Measurements from ENCODE around the gene RAET1E.
A peak's percentile ranks its signal among the peaks of the same experiment; 100 is the strongest.
"Not testable (repeated sequence)": the region's sequence is repeated elsewhere in the genome, so short reads cannot be mapped to it uniquely, and the experiment has no call there.

The RAET1E gene, protein sequence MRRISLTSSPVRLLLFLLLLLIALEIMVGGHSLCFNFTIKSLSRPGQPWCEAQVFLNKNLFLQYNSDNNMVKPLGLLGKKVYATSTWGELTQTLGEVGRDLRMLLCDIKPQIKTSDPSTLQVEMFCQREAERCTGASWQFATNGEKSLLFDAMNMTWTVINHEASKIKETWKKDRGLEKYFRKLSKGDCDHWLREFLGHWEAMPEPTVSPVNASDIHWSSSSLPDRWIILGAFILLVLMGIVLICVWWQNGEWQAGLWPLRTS

DNA sequence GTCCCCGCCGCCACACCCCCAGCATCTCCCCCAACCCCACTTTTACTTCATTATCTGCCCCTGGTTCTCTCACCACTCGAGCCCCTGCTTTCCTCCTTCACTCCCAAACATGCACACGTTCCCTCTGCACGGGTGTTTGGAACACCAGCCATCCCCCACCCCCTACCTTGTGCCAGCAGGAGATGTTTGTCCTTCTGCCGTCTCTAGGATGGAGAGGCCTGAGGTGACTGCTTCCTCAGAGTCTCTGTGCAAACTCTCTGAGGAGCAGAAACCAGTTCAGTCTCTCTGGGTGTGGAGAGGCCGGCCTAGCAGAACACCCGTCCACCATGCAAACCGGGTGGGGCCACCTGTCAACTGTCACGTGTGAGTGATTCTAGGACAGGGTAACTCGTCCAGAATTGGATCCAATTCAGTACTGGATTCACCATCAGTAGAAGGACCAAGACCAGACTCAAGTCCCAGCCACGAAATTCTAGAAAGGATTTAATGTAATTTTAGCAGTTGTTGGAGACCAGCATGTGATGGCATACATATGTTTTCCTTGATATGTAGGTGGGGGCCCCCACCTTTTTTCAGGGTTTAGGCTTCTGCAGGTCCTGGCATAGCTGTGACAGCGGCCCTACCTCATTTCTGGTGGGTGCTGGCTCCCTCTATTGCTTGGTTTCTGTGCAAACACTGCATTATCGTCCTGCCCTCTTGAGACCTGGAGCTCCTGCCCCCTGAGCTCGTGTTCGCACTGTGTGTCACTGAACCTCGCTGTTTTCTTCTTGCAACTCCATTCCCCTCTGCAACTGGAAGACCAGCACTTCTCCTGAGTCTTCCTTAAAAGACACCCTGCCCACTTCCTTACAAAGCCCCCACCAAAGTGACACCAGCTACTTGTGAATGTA is at the start of gene RAET1E:
TSS of gene RAET1E (minus strand) at position 259 of the 890 bp plus-strand sequence. CDS start 7,212 bp downstream, outside the sequence.
- intact Hi-C loops (cut with DNase I) = no loop called here
- DNase-seq = peak in 1 of 10 donors; percentile 54

DNA sequence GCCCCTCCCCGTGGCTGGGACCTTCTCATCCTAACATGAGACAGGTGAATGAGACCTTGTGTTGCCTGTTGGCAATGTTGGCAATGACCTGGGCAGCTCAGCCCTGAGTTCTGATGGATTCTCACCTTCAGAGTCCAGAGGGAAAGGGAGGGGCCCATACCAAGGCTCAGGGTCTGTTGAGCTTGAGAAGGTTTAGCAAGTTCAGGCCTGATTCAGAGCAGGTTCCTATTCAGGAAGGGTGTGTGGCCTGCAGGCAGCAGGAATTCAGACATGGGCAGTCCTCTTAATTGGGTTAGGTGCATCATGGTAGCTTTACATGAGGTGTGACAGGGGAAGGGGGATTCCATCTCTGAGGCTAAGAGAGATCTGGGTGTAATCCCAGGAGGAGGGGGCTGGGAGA is 49.6 kb upstream of the RAET1E start:
- DNase-seq; intact Hi-C loops (cut with DNase I): not testable (repeated sequence)

DNA sequence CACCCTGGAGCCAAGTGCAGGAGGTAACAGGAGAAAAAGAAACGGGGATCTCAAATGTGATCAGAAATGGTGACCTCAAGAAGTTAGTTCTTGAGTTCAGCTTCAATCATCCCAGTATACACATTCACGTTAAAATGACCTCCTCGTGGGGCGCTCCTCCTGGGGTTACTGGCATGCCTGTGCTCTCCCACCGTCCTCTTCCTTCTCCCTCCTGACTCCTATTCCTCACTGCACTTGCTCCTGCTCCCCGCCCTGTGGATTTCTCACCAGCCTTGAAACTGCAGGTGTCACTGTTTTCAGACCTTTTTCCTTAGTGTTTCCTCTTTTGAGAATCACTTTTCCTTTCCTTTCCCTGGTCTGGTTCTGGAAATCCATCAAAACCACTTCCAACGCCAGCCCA is 48.7 kb upstream of the RAET1E start:
- DNase-seq; intact Hi-C loops (cut with DNase I): not testable (repeated sequence)

DNA sequence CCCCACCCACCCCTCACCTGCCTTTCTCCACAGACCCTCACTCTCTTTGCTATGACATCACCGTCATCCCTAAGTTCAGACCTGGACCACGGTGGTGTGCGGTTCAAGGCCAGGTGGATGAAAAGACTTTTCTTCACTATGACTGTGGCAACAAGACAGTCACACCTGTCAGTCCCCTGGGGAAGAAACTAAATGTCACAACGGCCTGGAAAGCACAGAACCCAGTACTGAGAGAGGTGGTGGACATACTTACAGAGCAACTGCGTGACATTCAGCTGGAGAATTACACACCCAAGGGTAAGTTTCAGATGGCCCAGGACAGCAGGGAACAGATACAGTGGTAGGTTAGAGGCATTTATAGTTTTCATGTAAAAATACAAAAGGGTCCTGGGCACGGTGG is 47.4 kb upstream of the RAET1E start:
- DNase-seq; intact Hi-C loops (cut with DNase I): not testable (repeated sequence)

DNA sequence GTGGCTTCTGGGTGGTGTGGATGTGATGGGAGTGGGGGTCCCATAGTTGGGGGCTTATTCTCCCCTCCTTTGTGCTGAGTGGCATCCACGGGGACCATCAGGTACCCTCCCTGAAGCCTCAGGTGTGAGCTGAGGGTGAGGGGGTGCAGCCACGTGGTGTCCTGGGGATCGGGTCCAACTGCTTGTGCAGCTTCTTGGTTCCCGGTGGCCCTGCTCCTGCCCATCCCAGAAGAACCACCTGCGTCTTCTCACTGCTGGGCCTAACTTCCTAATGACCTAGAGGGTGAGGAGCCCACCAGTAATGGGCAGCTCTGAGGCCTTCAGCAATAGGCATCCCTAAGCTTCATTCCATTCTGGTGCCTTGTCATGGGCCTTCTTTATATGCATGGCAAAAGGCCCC is 45.4 kb upstream of the RAET1E start:
- intact Hi-C loops (cut with DNase I); DNase-seq: not testable (repeated sequence)

DNA sequence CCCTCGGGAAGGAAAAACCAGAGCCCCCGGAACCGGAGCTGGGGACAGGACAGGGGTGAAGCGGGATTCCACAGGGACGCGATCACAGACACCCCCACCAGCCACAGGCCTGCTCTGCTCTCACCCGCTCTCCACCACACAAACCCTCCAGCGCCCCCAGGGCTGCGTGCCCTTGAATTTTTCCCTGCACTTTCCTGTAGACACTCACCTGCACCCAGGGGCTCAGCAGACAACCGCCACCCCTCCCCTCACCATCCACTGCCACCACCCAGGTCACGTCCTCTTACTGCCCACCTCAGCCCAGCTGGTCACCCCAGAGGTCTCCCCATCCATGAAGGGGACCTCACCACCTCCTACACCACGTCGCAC is 44.5 kb upstream of the RAET1E start:
- peak in 1 of 10 donors; percentile 85 for DNase-seq
- intact Hi-C loops (cut with DNase I) = no loop called here

DNA sequence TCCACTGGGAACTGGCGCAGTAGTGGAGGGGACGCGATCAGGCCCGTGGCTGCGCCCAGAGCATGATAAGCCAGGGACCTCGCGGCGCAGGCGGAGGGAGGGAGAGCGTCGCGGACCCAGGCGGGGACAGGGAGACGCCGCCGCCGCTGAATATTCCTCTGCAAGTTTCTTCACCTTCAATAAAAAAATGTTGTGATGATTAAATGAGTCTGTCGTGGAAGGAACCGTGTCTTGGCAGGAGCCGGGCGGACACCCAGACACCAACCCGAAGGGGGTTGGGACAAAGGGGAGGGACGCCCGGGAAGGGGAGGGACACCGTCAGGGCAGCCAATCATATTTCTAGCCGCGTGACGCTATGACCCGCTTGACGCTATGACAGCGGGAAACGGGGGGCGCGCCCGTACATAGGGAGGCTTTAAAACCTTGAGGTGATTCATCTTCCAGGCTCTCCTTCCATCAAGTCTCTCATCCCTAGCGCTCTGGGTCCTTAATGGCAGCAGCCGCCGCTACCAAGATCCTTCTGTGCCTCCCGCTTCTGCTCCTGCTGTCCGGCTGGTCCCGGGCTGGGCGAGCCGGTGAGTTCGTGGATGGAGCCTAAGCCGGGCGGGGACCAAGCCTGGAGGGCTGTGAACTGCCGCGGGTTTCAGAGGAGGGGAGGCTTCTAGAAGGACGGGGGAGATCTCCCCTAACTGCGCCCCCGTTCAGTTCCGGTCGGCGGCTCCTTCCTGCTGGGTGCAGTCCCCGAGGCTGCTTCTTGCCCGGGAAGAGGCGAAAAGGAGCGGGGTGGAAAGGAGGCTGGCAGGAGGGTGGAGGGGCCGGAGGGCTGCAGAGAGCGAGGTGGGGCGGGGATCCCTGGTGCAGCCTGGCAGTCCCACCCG is 43.9 kb upstream of the RAET1E start, which contains the start of gene ULBP2:
TSS of gene ULBP2 (plus strand) at position 432 of the 878 bp plus-strand sequence. CDS start at position 491, 59 bp downstream.
- peak; percentile 65 to 97 (median 82) for DNase-seq
- intact Hi-C loops (cut with DNase I) = no loop called here

DNA sequence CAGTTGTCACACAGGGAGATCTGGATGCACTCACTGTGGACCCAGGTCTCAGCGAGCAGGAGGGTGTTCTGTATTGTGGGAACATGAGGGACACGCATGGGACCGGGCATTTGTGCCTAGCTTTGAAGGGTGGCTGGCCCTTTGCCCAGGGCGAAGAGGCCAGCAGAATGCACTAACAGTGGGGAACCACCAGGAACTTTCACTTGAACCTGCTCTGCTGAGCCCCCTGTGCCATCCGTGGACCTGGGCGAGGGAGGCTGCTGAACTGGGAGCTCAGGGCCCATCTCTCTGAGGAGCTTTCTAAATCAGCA is 42.7 kb upstream of the RAET1E start:
- DNase-seq = no peak
- intact Hi-C loops (cut with DNase I) = no loop called here

DNA sequence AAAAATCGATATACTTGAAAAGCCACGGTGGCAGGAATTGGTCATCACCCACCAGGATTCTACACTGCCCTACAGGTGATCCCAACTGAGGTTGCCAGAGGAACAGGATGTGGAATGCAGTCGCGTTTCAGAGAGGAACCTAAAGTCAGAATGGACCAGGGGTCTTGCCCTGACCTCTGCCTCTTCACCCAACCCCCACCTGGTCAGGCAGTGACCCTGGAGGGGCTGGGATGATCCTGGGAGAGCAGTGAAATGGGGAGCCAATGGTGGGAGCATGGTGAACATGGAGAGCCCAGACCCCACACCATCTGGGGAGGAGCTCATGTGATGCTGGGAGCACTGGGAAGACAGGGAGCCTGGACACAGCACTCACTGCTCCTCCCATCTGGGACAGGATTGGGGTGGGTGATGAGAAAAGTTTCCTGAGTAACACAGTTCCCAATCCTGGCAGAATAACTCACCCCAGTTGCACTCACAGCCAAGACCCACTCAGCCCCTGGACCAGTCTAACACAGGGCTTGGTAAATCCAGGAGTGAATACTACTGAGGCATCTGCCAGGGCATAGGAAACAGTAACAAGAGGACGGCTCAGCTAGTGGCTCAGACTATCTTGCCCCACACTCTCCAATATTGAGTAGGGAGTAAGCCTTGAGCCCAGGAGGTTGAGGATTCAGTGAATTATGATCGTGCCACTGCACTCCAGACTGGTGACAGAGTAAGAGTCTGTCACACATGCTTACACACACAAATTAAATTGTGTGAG is 42.2 kb upstream of the RAET1E start:
- DNase-seq = no peak
- intact Hi-C loops (cut with DNase I) = no loop called here

DNA sequence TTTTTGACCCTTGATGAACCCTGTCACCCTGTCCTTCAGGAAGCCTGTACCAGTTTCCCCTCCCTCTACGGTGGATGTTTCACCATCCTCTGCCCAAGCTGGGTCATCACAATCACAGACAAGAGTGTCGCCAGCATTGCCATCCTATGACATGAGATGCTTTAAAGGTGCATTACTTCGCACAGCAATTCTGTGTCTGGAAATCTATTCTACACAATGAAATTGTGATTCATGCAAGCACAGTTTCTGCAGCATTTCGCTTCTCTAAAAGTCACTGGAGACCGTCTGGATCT is 41.4 kb upstream of the RAET1E start:
- no peak for DNase-seq
- intact Hi-C loops (cut with DNase I) = no loop called here

DNA sequence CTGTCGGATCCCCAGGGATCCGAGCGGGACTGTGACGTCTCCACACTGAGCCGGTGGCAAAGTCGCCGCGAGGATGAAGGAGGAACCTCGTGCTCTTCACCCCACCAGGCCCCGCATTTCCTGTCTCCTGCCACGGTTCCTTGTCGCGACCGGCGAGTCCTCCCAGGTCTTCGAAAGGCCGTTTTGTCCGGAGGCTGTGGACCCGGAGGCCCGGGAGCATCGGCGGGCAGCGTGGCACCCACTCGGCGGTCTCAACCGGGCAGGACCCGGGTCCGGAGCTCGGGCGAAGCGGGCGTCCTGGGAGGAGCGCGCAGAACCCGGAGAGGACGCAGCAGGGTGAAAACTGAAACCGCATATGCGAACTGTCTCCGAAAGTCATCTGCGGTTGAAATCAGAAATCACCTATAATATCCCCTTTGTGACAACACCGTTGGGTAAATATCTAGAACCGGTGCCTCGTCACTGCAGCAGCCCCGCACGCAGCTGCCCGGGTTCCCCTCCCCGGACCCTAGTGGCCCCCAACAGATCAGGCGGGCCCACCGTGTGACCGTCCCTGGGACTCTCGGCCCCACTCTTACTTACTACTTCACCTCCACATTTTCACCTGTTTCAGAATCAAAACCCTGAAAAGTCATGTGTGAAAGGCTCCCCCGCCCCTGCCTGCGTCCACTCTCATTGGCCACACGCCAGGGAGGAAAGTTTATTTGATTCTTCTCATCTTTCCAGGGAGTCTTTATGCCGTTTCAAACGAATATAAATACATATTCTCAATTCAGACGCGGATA is 40.9 kb upstream of the RAET1E start:
- peak in 1 of 10 donors; percentile 78 for DNase-seq
- intact Hi-C loops (cut with DNase I) = no loop called here

DNA sequence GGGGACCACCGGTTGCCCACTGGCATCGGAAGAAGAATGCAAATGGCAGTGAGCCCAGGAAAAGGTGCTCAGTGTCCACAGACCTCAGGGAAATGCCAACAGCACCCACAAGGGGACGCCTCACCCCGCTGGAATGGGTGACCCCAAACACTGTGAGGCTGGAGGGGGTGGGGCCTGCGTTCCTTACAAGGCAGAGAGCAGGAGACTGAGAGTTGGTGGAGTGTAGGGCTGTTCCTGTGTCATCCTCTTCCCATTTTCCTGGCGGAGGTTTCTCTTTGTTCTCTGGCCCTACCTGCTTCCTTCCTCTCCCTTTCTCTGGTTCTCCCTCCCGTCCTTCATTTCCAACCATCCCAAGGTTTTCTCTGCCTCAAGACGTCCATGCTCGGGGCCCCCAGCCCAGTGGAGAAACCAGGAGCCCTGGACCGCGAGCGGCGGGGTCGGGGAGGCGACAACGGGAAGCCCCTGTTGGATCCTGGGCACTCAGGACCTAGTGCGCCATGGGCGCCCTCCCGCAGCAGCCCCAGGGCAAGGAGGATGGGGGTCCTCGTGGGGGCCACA is 40.2 kb upstream of the RAET1E start:
- intact Hi-C loops (cut with DNase I) = not testable (repeated sequence)

DNA sequence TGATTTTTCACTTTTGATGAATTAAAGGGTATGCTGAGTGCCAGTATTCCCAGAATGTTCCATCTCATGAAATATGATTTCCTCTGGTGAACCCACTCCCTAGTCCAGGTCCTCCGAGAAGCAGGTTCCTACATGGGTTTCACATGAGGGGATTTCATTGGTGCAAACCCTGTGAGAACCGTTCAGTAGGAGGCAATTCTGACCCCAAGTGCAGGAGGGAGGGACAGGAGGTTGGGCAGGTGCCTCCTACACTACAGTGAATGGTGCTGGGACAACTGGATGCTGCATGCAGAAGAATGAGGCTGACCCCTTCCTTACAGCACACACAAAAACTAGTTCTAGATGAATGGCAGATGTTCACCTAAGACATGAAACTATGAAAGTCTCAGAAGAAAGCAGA is 38.8 kb upstream of the RAET1E start:
- DNase-seq = no peak
- intact Hi-C loops (cut with DNase I) = no loop called here

More for the DNA sequence above, 40.2 kb upstream of the RAET1E start:
- not testable (repeated sequence) for DNase-seq

DNA sequence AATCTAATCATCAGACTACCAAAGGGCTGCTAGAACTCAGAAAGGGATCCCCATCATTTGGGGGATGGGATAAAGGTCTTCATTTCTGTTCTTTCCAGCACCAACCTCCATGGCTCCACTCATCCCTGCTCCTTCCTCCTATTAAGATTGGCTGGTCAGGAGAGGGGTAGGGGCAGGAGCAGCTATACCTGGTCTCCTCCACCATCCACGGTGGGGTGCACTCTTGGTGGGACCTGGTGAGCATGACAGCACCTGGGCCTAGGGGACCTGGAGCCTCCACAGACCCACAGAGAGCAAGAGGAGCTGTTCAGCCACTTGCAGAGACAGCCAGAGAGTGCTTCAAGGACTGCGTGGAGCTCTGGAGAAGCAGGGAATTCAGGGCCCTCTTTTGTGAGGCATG is 37.8 kb upstream of the RAET1E start:
- intact Hi-C loops (cut with DNase I) = no loop called here
- no peak for DNase-seq

DNA sequence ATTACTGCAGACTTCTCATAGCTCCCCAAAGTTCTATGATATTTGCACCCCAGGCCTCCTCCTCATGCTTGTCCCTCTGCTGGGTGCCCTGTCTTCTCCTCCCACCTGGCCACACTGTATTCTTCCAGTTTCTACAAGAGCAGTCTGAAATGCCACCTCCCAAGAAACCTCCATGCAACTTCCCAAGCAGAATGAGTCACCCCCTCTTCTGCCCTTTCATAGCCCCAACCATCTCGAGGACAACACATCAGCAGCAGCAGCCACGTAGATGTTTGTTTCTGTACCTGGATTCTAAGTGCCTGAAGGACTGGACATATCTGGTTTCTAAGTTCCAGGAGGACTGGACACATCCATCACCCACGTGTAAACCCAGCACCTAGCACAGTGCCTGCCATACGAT is 37.3 kb upstream of the RAET1E start:
- intact Hi-C loops (cut with DNase I) = no loop called here

DNA sequence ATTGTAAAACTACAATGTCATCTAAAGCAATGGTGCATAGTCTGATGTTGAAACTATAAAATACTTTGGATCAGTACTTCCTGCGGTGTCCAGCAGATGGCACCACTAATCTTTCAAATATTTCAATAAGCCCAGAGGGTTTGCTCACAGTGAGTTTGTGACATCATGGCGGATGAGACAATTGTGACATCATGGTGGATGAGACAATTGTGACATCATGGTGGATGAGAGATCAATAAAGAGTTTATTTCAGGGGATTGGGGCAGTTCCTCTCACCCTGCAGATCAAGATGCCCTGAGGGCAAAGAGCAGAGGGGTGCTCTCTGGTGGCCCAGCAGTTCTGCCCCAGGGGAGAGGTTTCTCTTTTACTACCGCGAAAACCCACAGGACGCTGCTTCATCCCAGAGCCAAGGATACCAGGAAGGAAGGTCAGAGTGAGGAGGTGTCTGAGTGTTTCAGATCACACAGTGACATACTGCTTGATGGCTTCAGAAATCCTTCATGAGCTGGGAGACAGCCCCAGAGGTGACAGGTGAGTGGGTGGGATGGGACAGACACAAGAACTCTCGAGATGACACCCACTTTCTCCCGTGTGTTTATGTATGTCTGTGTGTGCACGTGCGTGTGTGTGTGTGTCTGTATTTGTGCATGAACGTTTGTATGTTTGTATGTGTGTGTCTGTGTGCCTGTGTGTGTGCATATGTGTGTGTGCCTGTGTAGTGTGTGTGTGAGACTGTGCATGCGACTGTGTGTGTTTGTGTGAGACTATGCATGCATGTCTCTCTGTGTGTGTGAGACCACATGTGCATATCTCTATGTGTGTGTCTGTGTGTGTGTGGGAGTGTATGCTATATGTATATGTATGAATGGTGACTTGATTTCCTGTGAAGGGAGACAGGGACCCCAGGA is 36.6 kb upstream of the RAET1E start:
- intact Hi-C loops (cut with DNase I) = loop anchor here (1.0 kb wide), 1 partner anchor 82 kb away; no protein-coding TSS in a partner anchor
- DNase-seq = peak in 5 of 10 donors; percentile 44 to 83 (median 62)

More for the DNA sequence above, 37.3 kb upstream of the RAET1E start:
- no peak for DNase-seq

DNA sequence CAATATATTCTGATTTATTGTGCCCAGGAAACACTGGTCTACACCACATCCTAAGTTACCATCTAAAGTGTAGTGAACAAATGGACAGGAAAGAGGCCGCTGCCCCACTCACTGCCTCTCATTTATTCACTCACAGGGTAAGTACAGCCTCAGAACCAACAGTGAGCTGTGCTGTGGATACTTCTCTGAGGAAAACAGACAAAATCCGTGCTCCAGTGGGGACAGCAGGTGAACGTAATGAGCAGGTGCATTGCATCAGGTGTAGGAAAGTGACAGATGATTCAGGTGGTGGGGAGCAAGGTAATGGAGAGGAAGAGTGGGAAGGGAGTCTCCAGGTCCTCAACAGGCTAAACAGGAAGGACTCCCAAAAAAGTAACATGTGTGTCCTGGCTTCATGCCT is 35.5 kb upstream of the RAET1E start:
- DNase-seq = no peak
- intact Hi-C loops (cut with DNase I) = no loop called here

DNA sequence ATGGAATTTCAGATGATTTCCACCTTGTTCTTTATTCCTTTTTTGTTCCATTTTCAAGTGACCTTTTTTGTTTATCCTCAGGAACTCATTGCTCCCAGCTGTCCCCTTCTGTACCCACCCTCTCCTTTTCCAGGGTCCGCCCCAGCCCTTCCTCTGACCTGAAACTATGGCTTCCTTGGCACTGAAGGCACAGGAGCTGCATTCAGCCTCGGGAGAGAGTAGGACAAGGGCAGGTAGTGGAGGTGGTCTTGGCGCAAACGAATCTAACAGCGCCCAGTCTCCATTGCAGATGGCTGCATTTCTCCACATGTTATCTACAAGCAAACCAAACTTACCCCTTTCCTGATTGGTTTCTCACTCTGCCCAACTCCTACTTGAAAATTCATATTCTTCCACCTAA is 35.1 kb upstream of the RAET1E start:
- DNase-seq = no peak
- intact Hi-C loops (cut with DNase I) = no loop called here
